ENCODE results near the gene CUL9. TPM values are rescaled to one million over a fixed set of nuclear protein-coding genes. Genes with fewer than 3 reads are reported as not detected.

The CUL9 gene
- total RNA-seq, 1 experiment from 2014 or later, result 30.4 TPM

GRCh38 chr6:43271944-43272343 is 89.9 kb downstream of the CUL9 start:
- H2AFZ ChIP-seq (ENCODE audit: low read length), result no peak overlapping the region
- H3K4me1 ChIP-seq (ENCODE audit: insufficient read depth, low read length), result no peaks in the 10 kb centered on the region
- no peaks in the 10 kb centered on the region for H3K9me2 ChIP-seq (replicated peaks; ENCODE audit: low read length)
- H3K79me2 ChIP-seq (ENCODE audit: low read length), result no peaks in the 10 kb centered on the region
- no TSS peak for BruUV-seq (replicated peaks)
- peaks cover 17% of the 10 kb centered on the region for H3K27me3 ChIP-seq (ENCODE audit: low read length)
- no peak overlapping the region for H3K4me2 ChIP-seq (ENCODE audit: low read length)
- H3K27ac ChIP-seq (ENCODE audit: low read length), result no peak overlapping the region
- no peaks in the 10 kb centered on the region for H3F3A ChIP-seq (ENCODE audit: low read length, unreplicated experiment)
- H3K9me3 ChIP-seq (ENCODE audit: low read length), result no peaks in the 10 kb centered on the region
- CTCF ChIA-PET, result no interaction called here
- no peak overlapping the region for H3K9ac ChIP-seq (ENCODE audit: low read length)
- TF ChIP-seq EZH2 (IDR thresholded peaks at IDR 0.05; ENCODE audit: low read length, unreplicated experiment) (no peak), CTCF (conservative IDR thresholded peaks at IDR 0.05; ENCODE audit: low read depth, low read length) (no peak), EZH2phosphoT487 (IDR thresholded peaks at IDR 0.05; ENCODE audit: borderline replicate concordance, low read length) (no peak)
- no peak for DNase-seq
- intact Hi-C loops (cut with micrococcal nuclease), result no loop called here
- no peak overlapping the region for H3K4me3 ChIP-seq (ENCODE audit: low read length)
- H3K36me3 ChIP-seq (ENCODE audit: low read depth, low read length), result no peaks in the 10 kb centered on the region
- ATAC-seq, result no peak
- no peaks in the 10 kb centered on the region for H4K20me1 ChIP-seq (ENCODE audit: low read length)
- POLR2A ChIA-PET (ENCODE audit: unreplicated experiment), result no interaction called here

GRCh38 chr6:43273707-43274106 is 91.7 kb downstream of the CUL9 start:
- ATAC-seq (no peak), DNase-seq (no peak)
- H3K4me2 ChIP-seq (ENCODE audit: low read length), result no peak overlapping the region
- TF ChIP-seq EZH2phosphoT487 (IDR thresholded peaks at IDR 0.05; ENCODE audit: borderline replicate concordance, low read length) (no peak), CTCF (conservative IDR thresholded peaks at IDR 0.05; ENCODE audit: low read depth, low read length) (no peak), EZH2 (IDR thresholded peaks at IDR 0.05; ENCODE audit: low read length, unreplicated experiment) (no peak)
- CTCF ChIA-PET, result no interaction called here
- no peaks in the 10 kb centered on the region for H3K9me3 ChIP-seq (ENCODE audit: low read length)
- H3K4me3 ChIP-seq (ENCODE audit: low read length), result no peak overlapping the region
- H3F3A ChIP-seq (ENCODE audit: low read length, unreplicated experiment), result no peaks in the 10 kb centered on the region
- intact Hi-C loops (cut with micrococcal nuclease), result no loop called here
- peaks cover 6% of the 10 kb centered on the region; the same call in 1 of the 2 replicates for H3K4me1 ChIP-seq (ENCODE audit: insufficient read depth, low read length)
- no peak overlapping the region for H3K9ac ChIP-seq (ENCODE audit: low read length)
- POLR2A ChIA-PET (ENCODE audit: unreplicated experiment), result no interaction called here
- H3K79me2 ChIP-seq (ENCODE audit: low read length), result no peaks in the 10 kb centered on the region
- no peaks in the 10 kb centered on the region for H3K9me2 ChIP-seq (replicated peaks; ENCODE audit: low read length)
- H4K20me1 ChIP-seq (ENCODE audit: low read length), result no peaks in the 10 kb centered on the region
- peaks cover 17% of the 10 kb centered on the region for H3K27me3 ChIP-seq (ENCODE audit: low read length)
- no TSS peak for BruUV-seq (replicated peaks)
- no peak overlapping the region for H2AFZ ChIP-seq (ENCODE audit: low read length)
- H3K27ac ChIP-seq (ENCODE audit: low read length), result no peak overlapping the region
- no peaks in the 10 kb centered on the region for H3K36me3 ChIP-seq (ENCODE audit: low read depth, low read length)

Other genes starting within 250 kb of the CUL9 start
- 0.47 and 1.2 TPM in 2 replicates for gene GNMT, start 221.4 kb upstream of the CUL9 start, total RNA-seq (2014; rRNA removed)
- gene PEX6, start 203.0 kb upstream of the CUL9 start, total RNA-seq (2014; rRNA removed), result 35.9 and 40.8 TPM in 2 replicates
- 54.1 and 55.6 TPM in 2 replicates for gene PPP2R5D, start 197.6 kb upstream of the CUL9 start, total RNA-seq (2014; rRNA removed)
- gene MEA1, start 168.2 kb upstream of the CUL9 start, total RNA-seq (2014; rRNA removed), result 131 and 146 TPM in 2 replicates
- gene KLHDC3, start 167.9 kb upstream of the CUL9 start, total RNA-seq (2014; rRNA removed), result 68.9 and 76.0 TPM in 2 replicates
- gene RRP36, start 160.6 kb upstream of the CUL9 start, total RNA-seq (2014; rRNA removed), result 120 and 133 TPM in 2 replicates
- gene CUL7, start 128.3 kb upstream of the CUL9 start, total RNA-seq (2014; rRNA removed), result 17.5 and 18.6 TPM in 2 replicates
- 59.8 and 63.9 TPM in 2 replicates for gene MRPL2, start 122.8 kb upstream of the CUL9 start, total RNA-seq (2014; rRNA removed)
- gene KLC4, start 122.6 kb upstream of the CUL9 start, total RNA-seq (2014; rRNA removed), result 17.5 and 18.5 TPM in 2 replicates
- gene PTK7, start 105.9 kb upstream of the CUL9 start, total RNA-seq (2014; rRNA removed), result 48.1 and 69.1 TPM in 2 replicates
- gene SRF, start 10.9 kb upstream of the CUL9 start, total RNA-seq (2014; rRNA removed), result 35.0 and 44.3 TPM in 2 replicates
- 128 and 176 TPM in 2 replicates for gene DNPH1, start 47.3 kb downstream of the CUL9 start, total RNA-seq (2014; rRNA removed)
- gene TTBK1, start 61.3 kb downstream of the CUL9 start, total RNA-seq (2014; rRNA removed), result not detected in 2 replicates
- not detected in 2 replicates for gene SLC22A7, start 116.1 kb downstream of the CUL9 start, total RNA-seq (2014; rRNA removed)
- 0.29 TPM in 2 replicates for gene CRIP3, start 126.6 kb downstream of the CUL9 start, total RNA-seq (2014; rRNA removed)
- gene ZNF318, start 187.5 kb downstream of the CUL9 start, total RNA-seq (2014; rRNA removed), result 8.2 and 8.9 TPM in 2 replicates
- gene ABCC10, start 245.3 kb downstream of the CUL9 start, total RNA-seq (2014; rRNA removed), result 23.1 and 40.5 TPM in 2 replicates